ENCODE data around the gene SLC27A6. TPM values are rescaled to one million over a fixed set of nuclear protein-coding genes. Genes with fewer than 3 reads are reported as not detected.

The SLC27A6 gene
- total and polyA plus RNA-seq, 10 of the 15 experiments (the other 5 are each of a cell fraction or from before 2014, with no cell fraction given), result not detected

- TF ChIP-seq ZNF207 (IDR thresholded peaks at IDR 0.05; ENCODE audit: borderline replicate concordance) (no peak), CBX3 (IDR thresholded peaks at IDR 0.05; ENCODE audit: borderline replicate concordance, low read depth) (no peak), BCLAF1 (IDR thresholded peaks at IDR 0.05) (no peak), BHLHE40 (IDR thresholded peaks at IDR 0.05; ENCODE audit: borderline replicate concordance in 1 of 2, low read depth in 2 of 2, low read length in 1 of 2) (no peak), IRF5 (IDR thresholded peaks at IDR 0.05; ENCODE audit: borderline replicate concordance) (no peak)
Measured at GRCh38 chr5:128979761-128980160, 14.5 kb downstream of the SLC27A6 start (continued).

GRCh38 chr5:128980917-128981316, 15.6 kb downstream of the SLC27A6 start:
- Histone ChIP-seq H2AFZ (ENCODE audit: control insufficient read depth, low read depth, low read length) (no peak overlapping the region), H3K36me3 (ENCODE audit: control insufficient read depth in 2 of 2, insufficient read depth in 2 of 2, low read length in 1 of 2) (no peaks in the 10 kb centered on the region), H3K27me3 (replicated peaks in 1 of 2; ENCODE audit: control insufficient read depth in 2 of 2, insufficient read depth in 2 of 2, low read length in 1 of 2) (no peaks in the 10 kb centered on the region), H3K4me1 (ENCODE audit: control insufficient read depth, insufficient read depth, low read length) (no peaks in the 10 kb centered on the region), H3K9ac (ENCODE audit: control insufficient read depth, insufficient read depth, low read length) (no peak overlapping the region), H3K4me3 (no peak overlapping the region), H4K20me1 (ENCODE audit: control insufficient read depth, insufficient read depth) (no peaks in the 10 kb centered on the region), H3K79me2 (ENCODE audit: control insufficient read depth, insufficient read depth, low read length) (no peaks in the 10 kb centered on the region), H3K9me3 (replicated peaks; ENCODE audit: control insufficient read depth, insufficient read depth, low read length) (no peaks in the 10 kb centered on the region), H3K27ac (ENCODE audit: control insufficient read depth, insufficient read depth) (no peak overlapping the region), H3K4me2 (ENCODE audit: control insufficient read depth, insufficient read depth) (no peak overlapping the region)
- RAD21 ChIA-PET (ENCODE audit: unreplicated experiment), result no interaction called here
- FAIRE-seq, result no peak
- SMC1A ChIA-PET (ENCODE audit: uncharacterized antibody, unreplicated experiment), result no interaction called here
- DNase-seq (ENCODE audit: low read depth, low spot score), result no peak
- POLR2A ChIA-PET, result no interaction called here
- intact Hi-C loops (cut with micrococcal nuclease; ENCODE audit: unreplicated experiment) (no loop called here), in situ Hi-C loops (cut with MboI) (no loop called here)
- CTCF ChIA-PET, result no interaction called here
- BruUV-seq (replicated peaks), result no TSS peak
- no peak for ATAC-seq
- WGBS (ENCODE audit: insufficient coverage, insufficient replicate concordance, low lambda C conversion rate, missing lambda C conversion rate), result 0% methylated on average over 3 of the region's 3 CpGs
- no peak for TF ChIP-seq ZNF592 (IDR thresholded peaks at IDR 0.05)
- TF ChIP-seq CREM (IDR thresholded peaks at IDR 0.05; ENCODE audit: low read depth), result no peak
- no peak for TF ChIP-seq ZBED1 (IDR thresholded peaks at IDR 0.05; ENCODE audit: borderline replicate concordance)
- no peak for TF ChIP-seq LARP7 (IDR thresholded peaks at IDR 0.05)
- TF ChIP-seq CTCF (IDR thresholded peaks at IDR 0.05 in 2 of 3, conservative IDR thresholded peaks at IDR 0.05 in 1 of 3; ENCODE audit: control insufficient read depth in 2 of 3, extremely low read depth in 1 of 3, insufficient read depth in 1 of 3, low read depth in 3 of 3, low read length in 3 of 3), result no peak
